Neuronal stem cell (in vitro differentiated cells): ENCODE data around the gene ATOH8.

Experiments used
- DNase-seq: peaks from one replicate; pipeline ENCODE4 v3.0.0-alpha.2; 2013; ENCODE audit warnings: low spot score
- H2AFZ ChIP-seq: one replicate; pipeline ENCODE4 v1.6.1; 2013; ENCODE audit warnings: mild to moderate bottlenecking, low read length, inconsistent platforms
- H2AK5ac ChIP-seq: 2 replicates; pipeline ENCODE4 v1.6.1; 2013; ENCODE audit warnings: low read depth, mild to moderate bottlenecking, inconsistent platforms, low read length, moderate library complexity, mixed read lengths
- H2BK120ac ChIP-seq: 2 replicates; pipeline ENCODE4 v1.6.1; 2013; ENCODE audit warnings: low read depth, mild to moderate bottlenecking, inconsistent platforms, low read length, moderate library complexity, mixed read lengths
- H2BK12ac ChIP-seq: one replicate; pipeline ENCODE4 v1.6.1; 2013; ENCODE audit warnings: low read length, inconsistent platforms
- H2BK15ac ChIP-seq: 2 replicates; pipeline ENCODE4 v1.6.1; 2013; ENCODE audit warnings: mild to moderate bottlenecking, low read length, inconsistent platforms, mixed read lengths
- H2BK5ac ChIP-seq: one replicate; pipeline ENCODE4 v1.6.1; 2013; ENCODE audit warnings: inconsistent platforms, mild to moderate bottlenecking, low read length, moderate library complexity
- H3K14ac ChIP-seq: one replicate; pipeline ENCODE4 v1.6.1; 2013; ENCODE audit warnings: low read length, inconsistent platforms
- H3K18ac ChIP-seq: 2 replicates; pipeline ENCODE4 v1.6.1; 2013; ENCODE audit warnings: low read length, inconsistent platforms
- H3K23ac ChIP-seq: 2 replicates; pipeline ENCODE4 v1.6.1; 2013; ENCODE audit warnings: low read depth, mild to moderate bottlenecking, mixed read lengths, low read length, inconsistent platforms; ENCODE audit not compliant: poor library complexity
- H3K27ac ChIP-seq: replicated peaks from 3 replicates; pipeline ENCODE4 v1.5.1; 2013; ENCODE audit warnings: low read length, inconsistent platforms
- H3K27me3 ChIP-seq, 3 experiments: 2 replicates each; pipeline ENCODE4 v1.6.1; 2013; ENCODE audit warnings: low read length in 3 of 3, mild to moderate bottlenecking in 2 of 3, inconsistent platforms in 1 of 3, low read depth in 1 of 3, mixed read lengths in 1 of 3, moderate library complexity in 1 of 3; ENCODE audit not compliant: control insufficient read depth in 3 of 3, insufficient read depth in 3 of 3
- H3K36me3 ChIP-seq, 2 donors: replicated peaks in 1 of 2; 2 replicates each; pipeline ENCODE4 v1.6.1; 2013; ENCODE audit warnings: low read length in 2 of 2; ENCODE audit not compliant: control insufficient read depth in 2 of 2, insufficient read depth in 2 of 2
- H3K4ac ChIP-seq: 2 replicates; pipeline ENCODE4 v1.6.1; 2013; ENCODE audit warnings: inconsistent platforms, mild to moderate bottlenecking, low read length, moderate library complexity
- H3K4me1 ChIP-seq, 2 donors: 1 replicate in 1 of 2; 2 replicates in 1 of 2; pipeline ENCODE4 v1.6.1; 2013; ENCODE audit warnings: low read length in 2 of 2, low read depth in 1 of 2; ENCODE audit not compliant: control insufficient read depth in 2 of 2, insufficient read depth in 1 of 2
- H3K4me2 ChIP-seq: one replicate; pipeline ENCODE4 v1.6.1; 2013; ENCODE audit warnings: mild to moderate bottlenecking, low read length, inconsistent platforms; ENCODE audit not compliant: insufficient read depth, poor library complexity, severe bottlenecking
- H3K4me3 ChIP-seq, 2 donors: 2 replicates each; pipeline ENCODE4 v1.5.1; 2013; ENCODE audit warnings: low read length in 2 of 2, mild to moderate bottlenecking in 2 of 2, inconsistent platforms in 1 of 2, moderate library complexity in 1 of 2
- H3K79me1 ChIP-seq: one replicate; pipeline ENCODE4 v1.6.1; 2013; ENCODE audit warnings: low read depth, mild to moderate bottlenecking, inconsistent platforms, low read length, moderate library complexity
- H3K9ac ChIP-seq: one replicate; pipeline ENCODE4 v1.6.1; 2013; ENCODE audit warnings: mild to moderate bottlenecking, low read depth, low read length, inconsistent platforms; ENCODE audit not compliant: poor library complexity
- H3K9me3 ChIP-seq, 2 donors: replicated peaks in 1 of 2; 2 replicates each; pipeline versions ENCODE3 to v1.6.1; 2013; ENCODE audit warnings: low read length in 2 of 2, mild to moderate bottlenecking in 2 of 2, inconsistent platforms in 1 of 2, low read depth in 1 of 2, mixed read lengths in 1 of 2, moderate library complexity in 1 of 2; ENCODE audit not compliant: control insufficient read depth in 2 of 2, insufficient read depth in 1 of 2
- H4K8ac ChIP-seq: one replicate; pipeline ENCODE4 v1.6.1; 2013; ENCODE audit warnings: low read depth, mild to moderate bottlenecking, inconsistent platforms, low read length, moderate library complexity
- H4K91ac ChIP-seq: one replicate; pipeline ENCODE4 v1.6.1; 2013; ENCODE audit warnings: low read length, low read depth, mild to moderate bottlenecking, inconsistent platforms; ENCODE audit not compliant: poor library complexity
- WGBS, 2 donors: extraction: QIAGEN DNeasy Blood & Tissue Kit; methylation state at CpG; one replicate each; pipeline ENCODE4 v1.1.7; 2013; ENCODE audit warnings: missing lambda C conversion rate in 2 of 2, mixed read lengths in 1 of 2; ENCODE audit not compliant: insufficient read length in 2 of 2, insufficient replicate concordance in 1 of 2; ENCODE audit errors: extremely low coverage in 2 of 2; 5-methylcytosine and 5-hydroxymethylcytosine counted together

ATOH8 gene

DNA sequence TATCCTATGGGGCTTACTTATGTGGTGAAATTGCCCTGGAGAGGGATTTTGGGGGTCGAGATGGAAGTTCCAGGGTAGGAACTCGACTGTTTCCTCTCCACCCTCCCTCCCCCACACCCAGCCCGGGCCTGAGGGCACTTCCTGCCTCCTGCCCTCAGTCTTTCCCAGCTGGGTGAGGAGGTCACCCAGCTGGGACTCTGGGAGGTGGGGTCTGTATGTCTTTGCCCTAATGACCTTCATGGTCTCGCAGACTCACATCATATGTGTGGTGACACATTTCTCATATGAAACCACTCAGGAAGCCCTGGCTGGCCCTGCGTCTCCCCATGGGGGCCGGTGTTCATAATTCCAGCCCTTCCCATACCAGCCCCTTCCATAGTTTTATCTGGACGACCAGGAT lies 12.4 kb downstream of the ATOH8 start:
- no peak overlapping the region for H2AFZ ChIP-seq
- peaks cover 31 to 38% of the 10 kb centered on the region in 2 donors for H3K4me1 ChIP-seq
- peak overlapping the region; percentile 1 for H2BK120ac ChIP-seq
- DNase-seq, result no peak
- H3K14ac ChIP-seq, result no peak overlapping the region
- no CpG with 5 or more reads among the region's 7 CpGs for WGBS, 2 donors
- H3K9ac ChIP-seq, result no peak overlapping the region
- peak overlapping the region; percentile 49 for H3K18ac ChIP-seq
- H3K4me2 ChIP-seq, result no peak overlapping the region
- H3K27me3 ChIP-seq, result peaks cover 0 to 2% (median 0%) of the 10 kb centered on the region in 3 experiments
- no peak overlapping the region for H4K91ac ChIP-seq
- H2BK15ac ChIP-seq, result peak overlapping the region; percentile 71
- no peaks in the 10 kb centered on the region for H3K79me1 ChIP-seq
- no peak overlapping the region for H3K4ac ChIP-seq
- H3K36me3 ChIP-seq, result peaks cover 0 to 36% of the 10 kb centered on the region in 2 donors
- H2AK5ac ChIP-seq, result peak overlapping the region; percentile 20
- no peak overlapping the region for H3K4me3 ChIP-seq
- H3K27ac ChIP-seq, result no peak overlapping the region
- H4K8ac ChIP-seq, result no peak overlapping the region
- H2BK5ac ChIP-seq, result no peak overlapping the region
- H3K23ac ChIP-seq, result no peak overlapping the region
- peak overlapping the region; percentile 51 for H2BK12ac ChIP-seq
- no peaks in the 10 kb centered on the region for H3K9me3 ChIP-seq

GRCh38 chr2:85767803-85768665 lies 14.2 kb downstream of the ATOH8 start:
- Histone ChIP-seq H3K23ac (no peak overlapping the region), H4K8ac (no peak overlapping the region), H2BK120ac (no peak overlapping the region), H3K4ac (no peak overlapping the region), H2AK5ac (peak overlapping the region; percentile 14), H3K36me3 (peaks cover 0 to 48% of the 10 kb centered on the region in 2 donors), H3K14ac (no peak overlapping the region), H3K4me3 (no peak overlapping the region), H3K4me1 (peaks cover 34 to 50% of the 10 kb centered on the region in 2 donors), H4K91ac (no peak overlapping the region), H3K27me3 (peaks cover 0 to 7% (median 0%) of the 10 kb centered on the region in 3 experiments), H2BK15ac (peak overlapping the region; percentile 23), H2BK12ac (peak overlapping the region; percentile 51), H3K18ac (peak overlapping the region; percentile 11), H3K4me2 (no peak overlapping the region), H3K27ac (no peak overlapping the region), H3K9ac (no peak overlapping the region), H3K9me3 (no peaks in the 10 kb centered on the region), H2AFZ (no peak overlapping the region), H2BK5ac (peak overlapping the region; percentile 50), H3K79me1 (no peaks in the 10 kb centered on the region)
- WGBS, 2 donors, result no CpG with 5 or more reads among the region's 12 CpGs
- DNase-seq, result no peak

- H2BK12ac ChIP-seq, result no peak overlapping the region
- no peak overlapping the region for H2AK5ac ChIP-seq
- H3K79me1 ChIP-seq, result no peaks in the 10 kb centered on the region
- no peak overlapping the region for H2BK15ac ChIP-seq
- no peak overlapping the region for H2AFZ ChIP-seq
- H4K8ac ChIP-seq, result no peak overlapping the region
- peaks cover 29 to 53% of the 10 kb centered on the region in 2 donors for H3K4me1 ChIP-seq
- H2BK120ac ChIP-seq, result no peak overlapping the region
- WGBS, 2 donors, result no CpG with 5 or more reads among the region's 8 CpGs
- H3K4ac ChIP-seq, result no peak overlapping the region
- no peak overlapping the region for H3K27ac ChIP-seq
- H3K4me2 ChIP-seq, result no peak overlapping the region
- no peaks in the 10 kb centered on the region for H3K9me3 ChIP-seq
- no peak for DNase-seq
- no peak overlapping the region for H4K91ac ChIP-seq
- H3K14ac ChIP-seq, result no peak overlapping the region
- no peak overlapping the region for H3K9ac ChIP-seq
- H3K18ac ChIP-seq, result peak overlapping the region; percentile 11
- H3K4me3 ChIP-seq, result no peak overlapping the region
- peaks cover 0 to 7% (median 0%) of the 10 kb centered on the region in 3 experiments for H3K27me3 ChIP-seq
- no peak overlapping the region for H2BK5ac ChIP-seq
- no peak overlapping the region for H3K23ac ChIP-seq
- peaks cover 0 to 54% of the 10 kb centered on the region in 2 donors for H3K36me3 ChIP-seq
Observed at GRCh38 chr2:85768713-85769112, 14.9 kb downstream of the ATOH8 start.

GRCh38 chr2:85769236-85769982 lies 15.6 kb downstream of the ATOH8 start:
- peak overlapping the region; percentile 15 for H2AK5ac ChIP-seq
- no peak overlapping the region for H3K4me3 ChIP-seq
- peaks cover 24 to 46% of the 10 kb centered on the region in 2 donors for H3K4me1 ChIP-seq
- H3K4me2 ChIP-seq, result no peak overlapping the region
- H2BK15ac ChIP-seq, result peak overlapping the region; percentile 59
- no peak overlapping the region for H2AFZ ChIP-seq
- DNase-seq, result no peak
- peaks cover 0 to 7% (median 0%) of the 10 kb centered on the region in 3 experiments for H3K27me3 ChIP-seq
- H3K14ac ChIP-seq, result no peak overlapping the region
- no peak overlapping the region for H4K8ac ChIP-seq
- no peaks in the 10 kb centered on the region for H3K9me3 ChIP-seq
- peak overlapping the region; percentile 58 for H2BK12ac ChIP-seq
- no peak overlapping the region for H2BK5ac ChIP-seq
- H2BK120ac ChIP-seq, result no peak overlapping the region
- H3K36me3 ChIP-seq, result peaks cover 0 to 61% of the 10 kb centered on the region in 2 donors
- H3K4ac ChIP-seq, result no peak overlapping the region
- whole genome bisulfite sequencing, 2 donors, result no CpG with 5 or more reads among the region's 12 CpGs
- H3K23ac ChIP-seq, result no peak overlapping the region
- H4K91ac ChIP-seq, result no peak overlapping the region
- no peaks in the 10 kb centered on the region for H3K79me1 ChIP-seq
- peak overlapping the region; percentile 1 for H3K18ac ChIP-seq
- no peak overlapping the region for H3K9ac ChIP-seq
- H3K27ac ChIP-seq, result no peak overlapping the region
